Left colon (tissue), 2 donors: ENCODE measurements around the gene DFFA. TPM values are rescaled to one million over a fixed set of nuclear protein-coding genes. Genes with fewer than 3 reads are reported as not detected.
"Not testable (repeated sequence)": the region's sequence is repeated elsewhere in the genome, so short reads cannot be mapped to it uniquely, and the experiment has no call there.

Experiments
- ATAC-seq: fragments of 200-7000 bp; cut with Tn5 transposase; one replicate; pipeline ENCODE4 v1.9.1; 2020; ENCODE audit warnings: mild to moderate bottlenecking, moderate library complexity
- DNase-seq, 2 donors: peaks; one replicate each; pipeline ENCODE4 v3.0.0-alpha.2; 2020
- intact Hi-C, 2 donors: fragments of 100-400 bp; cut with DNase I in 1 of 2; cut with micrococcal nuclease in 1 of 2; formaldehyde crosslinking; loops; one replicate each; pipeline versions ENCODE4 v1.11.2 to v1.14.0; 2022; cut with DNase I, micrococcal nuclease
- total RNA-seq, 2 donors: library from RNA; stranded (reverse); fragmentation: NEBNext Ultra II Directional; extraction: Animal tissue kit (Norgen Biotek cat#: 25700); gene quantifications; one replicate each; pipeline ENCODE4 v1.2.1, GENCODE V29; 2021
- donor health status: DM: no; HTN: no; CAD: no.
- donor health status: DM: yes; HTN: yes; CAD: no.

The DFFA gene
- total RNA-seq, 2 donors from 2014 or later = 22.6 to 26.8 TPM

GRCh38 chr1:10440794-10441193, 31.5 kb downstream of the DFFA start:
- no peak for DNase-seq
- intact Hi-C loops = no loop called here
- ATAC-seq = no peak

- ATAC-seq (no peak), DNase-seq (no peak)
- intact Hi-C loops = no loop called here
Observed at GRCh38 chr1:10440305-10440704, 32.0 kb downstream of the DFFA start.

GRCh38 chr1:10438677-10439163, 33.6 kb downstream of the DFFA start:
- ATAC-seq (peak; percentile 26), DNase-seq (no peak)
- intact Hi-C loops = loop anchor here in 1 of 2 donors (10.0 kb wide), 1 partner anchor 56 kb away; no protein-coding TSS in a partner anchor

GRCh38 chr1:10437052-10437451, 35.3 kb downstream of the DFFA start:
- DNase-seq (no peak), ATAC-seq (no peak)
- intact Hi-C loops = loop anchor here in 1 of 2 donors (10.0 kb wide), 1 partner anchor 58 kb away; no protein-coding TSS in a partner anchor

GRCh38 chr1:10434590-10434989, 37.7 kb downstream of the DFFA start:
- ATAC-seq = no peak
- no peak for DNase-seq
- intact Hi-C loops = loop anchor here in 1 of 2 donors (10.0 kb wide), 1 partner anchor 60 kb away; no protein-coding TSS in a partner anchor

- DNase-seq (no peak), ATAC-seq (no peak)
- intact Hi-C loops = loop anchor here in 1 of 2 donors (10.0 kb wide), 1 partner anchor 61 kb away; no protein-coding TSS in a partner anchor
Observed at GRCh38 chr1:10433790-10434189, 38.5 kb downstream of the DFFA start.

- DNase-seq = no peak
- ATAC-seq = no peak
- intact Hi-C loops = loop anchor here in 1 of 2 donors (10.0 kb wide), 1 partner anchor 62 kb away; no protein-coding TSS in a partner anchor
Observed at GRCh38 chr1:10432910-10433700, 39.2 kb downstream of the DFFA start.

- ATAC-seq (peak; percentile 10), DNase-seq (no peak)
- intact Hi-C loops = loop anchor here in 1 of 2 donors (10.0 kb wide), 1 partner anchor 64 kb away; no protein-coding TSS in a partner anchor
Observed at GRCh38 chr1:10431070-10431730, 41.1 kb downstream of the DFFA start.

GRCh38 chr1:10430216-10431069, 41.9 kb downstream of the DFFA start, which contains the start of gene CENPS:
CENPS (plus strand) TSS chr1:10430433; CDS start chr1:10430518, 85 bp downstream.
- DNase-seq (peak; percentile 92 to 93), ATAC-seq (peak; percentile 91)
- intact Hi-C loops = loop anchor here in 1 of 2 donors (10.0 kb wide), 1 partner anchor 64 kb away; no protein-coding TSS in a partner anchor

GRCh38 chr1:10429868-10430215, 42.5 kb downstream of the DFFA start:
- ATAC-seq (peak; percentile 15), DNase-seq (peak in 1 of 2 donors; percentile 38)
- intact Hi-C loops = loop anchor here in 1 of 2 donors (5.0 to 10.0 kb wide), 2 partner anchors 53 to 65 kb away; no protein-coding TSS in a partner anchor

GRCh38 chr1:10428984-10429383, 43.3 kb downstream of the DFFA start:
- DNase-seq (no peak), ATAC-seq (no peak)
- intact Hi-C loops = loop anchor here in 1 of 2 donors (5.0 kb wide), 1 partner anchor 52 kb away; no protein-coding TSS in a partner anchor

- intact Hi-C loops = loop anchor here in 1 of 2 donors (5.0 kb wide), 1 partner anchor 49 kb away; no protein-coding TSS in a partner anchor
Observed at GRCh38 chr1:10426535-10426848, 45.8 kb downstream of the DFFA start.

GRCh38 chr1:10425826-10426534, 46.3 kb downstream of the DFFA start:
- intact Hi-C loops = loop anchor here in 1 of 2 donors (5.0 kb wide), 1 partner anchor 49 kb away; no protein-coding TSS in a partner anchor
- peak in 1 of 2 donors; percentile 26 for DNase-seq
- ATAC-seq = not testable (repeated sequence)

More at GRCh38 chr1:10426535-10426848, 45.8 kb downstream of the DFFA start:
- not testable (repeated sequence) for ATAC-seq, DNase-seq

GRCh38 chr1:10424651-10425050, 47.7 kb downstream of the DFFA start:
- intact Hi-C loops = loop anchor here in 1 of 2 donors (5.0 kb wide), 1 partner anchor 47 kb away; no protein-coding TSS in a partner anchor
- ATAC-seq = no peak
- no peak for DNase-seq

- intact Hi-C loops = no loop called here
- ATAC-seq = no peak
- no peak for DNase-seq
Observed at GRCh38 chr1:10424034-10424433, 48.3 kb downstream of the DFFA start.

- DNase-seq (no peak), ATAC-seq (no peak)
- intact Hi-C loops = no loop called here
Observed at GRCh38 chr1:10421637-10422036, 50.7 kb downstream of the DFFA start.

GRCh38 chr1:10419351-10419750, 53.0 kb downstream of the DFFA start:
- no peak for DNase-seq

GRCh38 chr1:10418741-10419140, 53.6 kb downstream of the DFFA start:
- intact Hi-C loops, DNase-seq, ATAC-seq: not testable (repeated sequence)

More at GRCh38 chr1:10419351-10419750, 53.0 kb downstream of the DFFA start:
- ATAC-seq = no peak
- intact Hi-C loops = no loop called here
